T follicular helper cell (primary cell): ENCODE data around the gene ALG2.
"Not testable (repeated sequence)": the region's sequence is repeated elsewhere in the genome, so short reads cannot be mapped to it uniquely, and the experiment has no call there.

Source experiments
- DNase-seq: peaks from one replicate; pipeline ENCODE4 v3.0.0-alpha.2; 2020; ENCODE audit warnings: low read depth

ALG2 gene

DNA sequence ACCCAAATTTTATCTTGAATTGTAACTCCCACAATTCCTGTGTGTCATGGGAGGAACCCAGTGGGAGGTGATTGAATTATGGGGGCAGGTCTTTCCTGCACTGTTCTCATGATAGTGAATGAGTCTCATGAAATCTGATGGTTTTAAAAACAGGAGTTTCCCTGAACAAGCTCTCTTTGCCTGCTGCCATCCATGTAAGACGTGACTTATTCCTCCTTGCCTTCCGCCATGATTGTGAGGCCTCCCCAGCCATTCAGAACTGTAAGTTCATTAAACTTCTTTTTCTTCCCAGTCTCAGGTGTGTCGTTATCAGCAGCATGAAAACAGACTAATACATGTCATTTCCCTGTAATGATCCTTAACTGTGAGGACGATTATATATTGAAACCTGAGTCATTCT, 16.1 kb upstream of the ALG2 start:
- not testable (repeated sequence) for DNase-seq

DNA sequence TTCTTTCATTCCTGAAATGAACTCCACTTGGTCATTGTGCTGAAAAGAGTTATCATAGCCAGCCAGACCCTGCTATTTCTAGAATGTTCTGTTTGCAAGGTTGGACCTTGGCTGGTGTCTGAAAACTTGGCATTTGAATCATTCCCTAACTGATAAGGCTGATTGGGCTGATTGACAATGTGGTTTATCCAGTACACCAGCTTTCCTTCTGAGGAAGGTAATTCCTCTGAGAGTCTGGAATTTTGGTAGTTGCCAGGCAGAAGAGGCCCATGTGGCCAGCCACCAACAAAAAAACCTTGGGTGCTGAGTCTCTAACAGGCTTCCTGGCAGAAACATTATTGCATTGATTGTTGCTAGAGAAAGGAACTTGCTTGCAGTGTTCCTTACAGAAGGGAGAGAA, 15.6 kb upstream of the ALG2 start:
- no peak for DNase-seq

DNA sequence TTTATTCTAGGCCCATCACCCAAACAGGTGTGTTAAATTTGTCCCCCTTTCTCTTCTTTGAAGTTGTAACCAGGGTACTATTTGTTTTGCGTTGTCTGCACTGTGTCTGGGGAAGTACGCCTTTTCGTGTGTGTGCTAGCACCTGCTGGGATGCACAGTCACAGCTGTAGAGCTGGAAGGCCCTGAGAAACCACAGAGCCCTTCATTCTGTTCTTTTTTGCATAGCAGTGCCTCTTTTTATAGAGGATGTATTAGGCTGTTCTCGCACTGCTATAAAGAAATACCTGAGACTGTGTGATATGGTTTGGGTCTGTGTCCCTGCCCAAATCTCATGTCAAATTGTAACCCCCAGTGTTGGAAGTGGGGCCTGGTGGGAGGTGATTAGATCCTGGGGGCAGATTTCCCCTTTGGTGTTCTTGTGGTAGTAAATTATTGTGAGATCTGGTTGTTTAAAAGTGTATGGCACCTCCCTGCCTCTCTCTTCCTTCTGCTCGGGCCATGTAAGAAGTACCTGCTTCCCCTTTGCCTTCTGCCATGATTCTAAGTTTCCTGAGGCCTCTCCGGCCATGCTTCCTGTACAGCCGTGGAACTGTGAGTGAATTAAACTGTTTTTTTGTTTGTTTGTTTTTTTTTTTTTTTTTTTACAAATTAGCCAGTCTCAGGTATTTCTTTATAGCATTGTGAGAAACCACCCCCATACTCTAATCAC, 14.3 kb upstream of the ALG2 start:
- no peak for DNase-seq

DNA sequence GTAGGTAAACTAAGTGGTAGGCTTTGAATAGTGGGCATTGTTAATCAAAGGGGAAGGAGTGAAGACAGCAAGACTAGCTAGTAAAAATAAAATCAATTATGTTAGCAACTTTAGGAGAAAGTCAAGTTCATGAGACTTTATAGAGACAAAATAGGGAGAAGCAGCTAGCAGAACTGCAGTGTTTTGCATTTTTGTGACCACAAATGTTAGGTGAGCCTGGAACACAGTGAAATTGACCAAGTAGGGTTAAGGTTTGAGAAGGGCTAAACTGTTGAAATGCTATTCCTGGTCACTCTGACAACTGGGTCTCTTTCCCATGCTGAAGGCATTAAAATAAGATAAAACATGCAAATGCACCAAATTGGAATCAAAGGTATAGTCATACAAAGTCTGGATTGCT, 13.3 kb upstream of the ALG2 start:
- DNase-seq, result no peak

DNA sequence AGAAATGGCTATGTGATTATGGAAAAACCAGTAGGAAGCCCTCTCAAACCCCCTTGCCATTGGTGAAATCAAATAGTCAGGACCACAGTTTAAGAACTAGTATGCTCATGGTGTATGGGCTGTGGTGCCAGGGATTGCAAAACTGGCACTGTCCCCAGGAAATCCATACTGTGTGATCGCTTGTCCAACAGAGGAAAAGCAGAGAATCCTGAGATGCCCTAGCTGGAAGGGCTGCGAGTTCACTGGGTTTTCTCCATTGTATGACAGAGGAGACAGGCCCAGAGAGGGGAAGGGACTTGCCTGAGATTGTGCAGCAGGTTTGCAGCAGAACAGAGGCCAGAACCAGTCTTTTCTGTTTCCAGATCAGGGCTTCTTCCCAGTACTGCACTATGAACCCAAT, 12.9 kb upstream of the ALG2 start:
- DNase-seq, result no peak

DNA sequence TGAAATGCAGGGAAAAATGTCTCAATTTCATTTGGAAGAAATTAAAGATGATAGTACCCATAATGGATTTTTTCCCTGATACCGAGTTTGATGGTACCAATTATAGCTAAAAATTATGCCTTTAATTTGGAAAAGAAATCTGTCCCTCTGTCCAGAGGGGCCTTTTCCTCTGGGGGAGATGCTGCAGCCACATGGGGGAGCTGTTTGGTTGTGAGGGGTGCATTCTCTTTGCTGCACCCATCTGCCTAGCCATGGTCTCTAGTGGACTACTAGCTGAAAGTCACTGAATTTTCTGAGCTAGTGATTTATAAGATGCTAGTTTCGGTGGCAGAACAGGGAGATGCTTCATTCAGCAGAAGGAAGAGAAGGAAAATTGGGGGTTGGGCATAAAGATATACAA, 10.0 kb upstream of the ALG2 start:
- no peak for DNase-seq

DNA sequence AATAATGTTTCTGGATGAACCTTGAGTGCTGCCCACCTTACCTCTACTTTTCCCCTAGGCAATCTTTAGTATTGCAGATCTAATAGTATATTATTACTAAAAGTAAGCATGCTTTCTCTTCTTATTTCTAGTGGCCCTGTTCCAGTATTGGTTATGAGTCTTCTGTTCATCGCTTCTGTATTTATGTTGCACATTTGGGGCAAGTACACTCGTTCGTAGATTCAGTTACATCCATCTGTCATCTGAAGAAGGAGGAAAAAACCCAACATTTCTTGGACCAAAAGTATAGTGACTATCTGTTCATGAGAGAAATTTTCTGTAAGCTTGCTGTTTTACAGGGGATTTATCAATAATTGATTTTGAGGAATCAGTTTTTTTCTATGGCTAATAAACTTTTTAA, 8.5 kb upstream of the ALG2 start:
- DNase-seq, result no peak

DNA sequence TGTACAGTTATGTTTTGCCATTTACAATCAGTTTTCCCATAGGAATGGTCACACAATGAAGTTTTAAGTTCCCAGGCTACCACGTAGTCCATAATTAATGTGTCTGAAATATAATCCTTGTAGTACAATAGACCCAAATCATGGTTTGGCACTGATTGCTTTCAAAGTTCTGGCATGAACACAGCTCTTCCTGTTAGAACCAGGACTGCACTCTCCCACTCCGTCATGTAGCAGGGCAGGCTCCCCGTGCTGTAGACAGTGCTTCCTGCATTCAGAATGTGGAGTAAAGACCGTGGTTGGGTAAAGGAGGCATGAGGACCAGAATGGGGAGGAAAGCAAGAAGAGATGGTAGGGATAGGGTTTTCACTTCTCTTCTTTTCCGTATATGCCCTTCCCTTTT, 4.3 kb upstream of the ALG2 start:
- DNase-seq, result no peak

DNA sequence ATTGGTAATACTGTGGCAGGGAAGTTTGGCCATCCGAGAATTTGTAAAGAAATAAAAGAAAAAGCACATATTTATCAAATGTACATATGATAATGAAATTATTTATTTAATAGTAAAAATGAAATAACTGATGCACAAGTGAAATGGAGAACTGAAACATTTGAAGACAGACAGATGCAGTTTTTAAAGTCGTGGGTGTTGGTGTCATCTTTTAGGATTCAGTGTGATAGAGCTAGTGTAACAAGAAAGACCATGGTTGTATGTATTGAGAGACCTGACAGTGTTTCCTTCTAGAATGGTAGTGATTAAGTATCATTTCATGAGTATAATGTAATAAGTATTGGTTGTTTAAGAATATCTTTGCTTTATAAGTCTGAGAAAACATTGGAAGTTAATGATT, 2.7 kb upstream of the ALG2 start:
- no peak for DNase-seq

DNA sequence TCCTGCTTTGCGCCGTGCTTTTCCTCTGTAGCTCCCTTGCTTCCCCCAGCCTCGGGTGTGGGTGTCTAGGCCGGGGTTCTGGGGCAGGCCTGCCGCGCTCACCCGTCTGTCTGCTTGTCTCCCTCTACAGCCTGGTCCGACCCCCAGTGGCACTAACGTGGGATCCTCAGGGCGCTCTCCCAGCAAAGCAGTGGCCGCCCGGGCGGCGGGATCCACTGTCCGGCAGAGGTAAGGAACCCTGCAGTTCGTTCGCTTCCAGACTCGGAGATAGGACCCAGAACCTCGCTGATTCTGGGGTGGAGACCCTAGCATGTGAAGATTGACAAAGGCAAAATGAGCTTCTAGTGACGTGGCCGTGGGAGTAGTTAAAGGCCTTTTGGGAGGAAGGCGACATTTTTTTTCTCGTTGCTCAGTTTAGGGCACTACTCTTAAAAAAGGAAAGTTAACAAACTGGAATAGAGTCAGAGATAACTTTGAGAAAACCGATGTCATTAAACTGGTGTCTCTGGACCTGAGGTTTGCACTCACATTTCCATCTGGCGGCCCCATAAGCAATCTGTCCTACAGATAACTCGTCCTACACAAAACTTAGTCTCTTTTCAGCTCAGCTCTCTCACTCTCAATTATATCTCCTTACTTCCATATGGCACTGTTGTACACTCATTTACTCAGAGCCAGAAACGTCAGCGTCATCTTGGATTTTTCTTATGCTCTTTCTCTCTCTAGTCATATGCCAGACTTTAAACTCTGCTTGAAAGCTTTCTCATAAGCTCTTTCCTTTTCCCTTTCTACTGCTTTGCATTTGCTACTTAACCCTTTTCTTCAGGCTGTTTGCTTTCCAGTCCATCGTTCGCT, 901 bp upstream of the ALG2 start:
- no peak for DNase-seq

DNA sequence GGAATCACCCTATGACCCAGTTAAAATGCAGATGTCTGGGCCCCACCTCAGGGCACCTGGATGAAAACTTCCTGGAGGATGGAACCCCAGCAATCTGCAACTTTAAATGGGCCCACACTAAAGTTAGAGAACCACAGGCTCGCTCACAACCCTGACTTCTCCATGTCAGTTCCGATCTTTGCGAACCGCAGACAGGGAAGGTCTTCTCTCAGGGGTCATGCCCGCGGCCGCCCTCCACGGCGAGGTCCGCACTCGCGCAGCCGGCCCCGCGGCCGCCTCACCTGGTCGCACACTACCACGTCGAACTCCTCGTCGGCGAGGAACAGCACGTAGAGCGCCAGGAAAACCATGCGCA, 499 bp downstream of the ALG2 start:
- DNase-seq, result no peak

DNA sequence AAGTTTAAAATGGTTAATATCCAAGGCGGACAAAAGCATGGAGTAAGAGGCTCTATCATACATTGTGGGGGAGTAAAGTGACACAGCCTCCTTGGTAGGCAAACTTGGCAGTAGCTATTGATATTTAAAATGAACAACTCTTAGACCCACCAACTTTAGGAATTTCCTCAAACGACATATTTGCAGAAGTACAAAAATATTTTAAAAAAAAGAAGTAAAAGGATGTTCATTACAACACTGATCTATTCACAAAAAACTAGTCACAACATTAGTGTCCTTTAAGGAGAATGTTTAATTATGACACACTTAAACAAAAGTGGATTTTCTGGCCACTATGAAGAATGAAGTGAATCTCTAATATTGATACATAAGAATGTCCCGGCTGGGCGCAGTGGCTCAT, 1.7 kb downstream of the ALG2 start:
- no peak for DNase-seq

DNA sequence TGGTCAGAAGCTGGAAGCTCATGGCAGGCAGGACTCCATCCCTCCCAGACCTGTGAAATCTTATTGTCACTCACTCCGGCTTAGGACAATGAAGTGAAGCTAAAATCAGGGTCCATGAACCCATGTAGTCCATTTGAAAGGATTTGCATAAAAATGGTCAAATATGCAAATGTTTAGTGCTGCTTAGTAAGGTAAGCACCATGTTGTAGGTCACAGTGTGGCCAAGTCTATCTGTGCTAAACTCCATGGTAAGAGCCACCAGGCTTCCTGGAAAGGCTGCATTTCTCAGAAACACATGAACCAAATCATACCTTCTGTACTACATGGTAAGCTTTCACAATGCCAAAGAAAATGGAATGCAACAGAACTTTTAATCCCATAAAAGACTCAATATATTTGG, 5.7 kb downstream of the ALG2 start:
- DNase-seq, result no peak

DNA sequence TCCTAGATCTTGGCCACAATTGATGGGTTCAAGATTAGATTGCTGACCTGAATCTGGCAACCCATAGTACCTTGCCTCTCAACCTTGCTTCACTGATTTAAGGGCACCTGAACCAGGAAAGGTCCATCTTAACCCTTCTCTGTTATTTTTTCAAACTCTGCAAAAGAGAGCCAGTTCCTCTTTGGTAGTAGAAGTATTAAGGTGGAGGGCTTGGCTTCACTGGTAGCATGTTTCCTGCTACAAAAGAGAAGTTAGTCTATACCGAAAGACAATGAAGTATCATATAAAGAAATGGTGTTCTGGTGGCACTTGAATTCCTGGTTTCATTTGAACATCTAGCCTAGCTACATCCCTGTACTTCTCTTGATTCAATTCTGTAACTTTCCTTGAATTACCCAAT, 8.5 kb downstream of the ALG2 start:
- no peak for DNase-seq

DNA sequence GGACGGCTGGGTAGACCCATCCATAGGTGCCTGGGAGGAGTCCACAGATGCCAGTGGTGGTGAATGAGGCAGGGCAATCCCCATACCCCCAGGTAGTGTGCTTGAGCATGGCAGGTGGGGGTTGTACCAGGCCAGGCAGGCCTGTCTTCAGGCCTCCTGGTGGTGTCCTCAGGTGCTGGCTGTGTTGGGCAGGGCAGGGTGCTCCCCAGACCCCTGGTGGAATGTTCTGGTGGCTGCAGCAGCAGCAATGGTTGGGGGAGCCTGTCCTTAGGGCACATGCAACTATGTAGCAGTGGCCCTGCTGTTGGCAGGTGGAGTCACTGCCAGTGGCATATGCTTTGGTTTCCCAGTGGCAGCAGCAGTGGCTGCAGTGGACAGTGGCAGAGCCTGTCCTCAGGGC, 10.0 kb downstream of the ALG2 start:
- DNase-seq, result no peak

DNA sequence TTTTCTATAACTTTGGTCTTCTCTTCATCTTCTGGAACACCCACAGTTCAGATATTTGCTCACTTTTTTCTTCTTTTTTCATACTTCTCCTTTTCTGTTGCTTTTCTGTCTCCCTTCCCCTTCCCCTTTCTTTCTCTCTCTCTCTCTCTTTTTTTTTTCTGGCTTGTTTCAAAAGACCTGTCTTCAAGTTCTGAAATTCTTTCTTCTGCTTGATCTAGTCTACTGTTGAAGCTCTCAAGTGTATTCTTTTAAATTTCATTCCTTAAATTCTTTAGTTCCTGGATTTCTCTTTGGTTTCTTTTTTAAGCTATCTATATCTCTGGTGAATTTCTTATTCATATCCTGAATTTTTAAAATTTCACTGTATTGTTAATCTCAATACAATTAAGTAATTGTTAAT, 11.2 kb downstream of the ALG2 start:
- DNase-seq, result no peak

DNA sequence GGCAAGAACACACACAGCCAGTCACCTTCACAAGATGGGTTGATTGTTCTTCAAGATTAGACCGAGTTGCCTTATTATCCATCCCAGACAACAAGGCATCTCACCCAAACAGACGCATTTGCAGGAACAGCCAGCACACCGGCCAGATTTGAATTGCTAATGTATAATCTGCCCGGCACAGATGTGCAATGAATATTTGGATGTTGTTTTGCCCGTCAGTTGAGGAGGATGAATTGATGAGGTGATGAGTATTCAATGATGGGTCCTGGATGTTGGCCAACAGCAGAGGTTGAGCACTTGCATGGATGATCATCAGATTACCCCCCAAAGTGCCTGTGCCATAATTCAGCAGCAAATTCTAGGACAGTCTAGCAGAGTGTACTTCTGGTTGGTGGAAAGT, 20.1 kb downstream of the ALG2 start:
- DNase-seq, result no peak

DNA sequence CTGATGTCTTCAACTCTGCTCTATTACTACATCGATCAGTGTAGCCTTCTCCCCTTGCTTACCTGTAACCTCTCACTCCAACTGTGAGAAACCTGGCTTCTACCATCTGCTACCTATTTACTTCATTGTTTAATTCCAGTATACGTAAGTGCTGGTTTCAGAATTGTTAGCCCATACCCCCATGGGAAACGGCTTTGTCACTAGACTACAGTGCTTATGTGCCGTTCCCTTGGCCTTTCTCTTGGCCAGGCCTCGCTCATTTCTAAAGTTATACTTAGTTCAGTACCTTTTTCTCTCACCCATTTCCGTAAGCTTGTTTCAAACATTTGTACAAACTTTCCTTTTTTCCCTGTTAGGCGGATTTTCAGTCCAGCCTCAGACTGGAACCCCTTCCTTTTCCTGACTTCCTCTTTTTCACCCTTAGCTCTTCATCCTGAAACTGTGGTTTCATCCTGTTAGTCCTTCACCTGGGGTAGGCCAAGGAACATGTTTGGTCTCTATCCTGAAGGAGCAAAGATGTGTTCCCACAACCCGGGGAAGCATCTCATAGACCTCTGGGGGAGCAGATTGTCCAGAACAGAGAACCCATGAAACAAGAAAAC, 21.7 kb downstream of the ALG2 start:
- no peak for DNase-seq

DNA sequence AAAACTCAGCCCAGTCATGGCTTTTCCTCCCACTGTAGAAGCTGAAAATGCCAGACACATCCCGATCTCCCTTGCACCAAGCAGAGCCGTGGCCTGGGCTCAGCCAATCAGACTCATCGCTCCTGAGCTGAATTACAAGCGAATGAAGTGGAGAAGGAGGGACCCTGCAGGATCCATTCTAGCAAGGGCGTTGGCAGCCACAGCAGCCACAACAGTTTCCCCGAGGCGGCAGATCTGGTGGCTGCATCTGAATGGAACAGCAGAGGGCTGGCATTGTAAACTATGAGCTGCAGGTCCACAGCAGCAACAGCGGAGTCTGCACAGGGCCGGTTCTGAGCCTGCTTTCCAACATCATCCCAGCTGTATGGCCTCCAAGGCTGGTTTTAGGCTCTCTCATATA, 23.8 kb downstream of the ALG2 start:
- DNase-seq, result no peak

DNA sequence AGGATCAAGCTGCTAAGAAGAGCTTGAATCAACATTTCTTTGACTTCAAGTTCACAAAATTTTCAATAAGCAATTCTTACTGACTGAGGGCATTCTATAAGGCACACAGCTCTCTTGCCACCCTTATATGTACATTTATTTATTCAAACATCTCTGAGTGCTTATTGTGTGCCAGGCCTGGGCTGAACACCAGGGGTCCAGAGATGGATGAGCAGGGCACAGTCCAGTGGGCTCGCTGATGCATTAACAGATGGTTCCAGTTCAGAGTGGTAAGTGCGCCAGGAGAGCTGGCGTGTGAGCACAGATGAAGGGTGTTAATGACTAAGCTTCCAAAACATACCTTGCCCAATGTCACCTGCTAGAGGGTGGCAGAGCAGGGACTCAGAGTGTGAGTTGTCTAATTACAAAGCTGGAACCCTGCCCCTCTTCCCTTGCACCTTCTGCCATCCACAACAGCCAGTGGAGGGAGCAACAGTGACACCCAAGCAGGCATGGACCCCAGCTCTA, 24.6 kb downstream of the ALG2 start:
- no peak for DNase-seq

DNA sequence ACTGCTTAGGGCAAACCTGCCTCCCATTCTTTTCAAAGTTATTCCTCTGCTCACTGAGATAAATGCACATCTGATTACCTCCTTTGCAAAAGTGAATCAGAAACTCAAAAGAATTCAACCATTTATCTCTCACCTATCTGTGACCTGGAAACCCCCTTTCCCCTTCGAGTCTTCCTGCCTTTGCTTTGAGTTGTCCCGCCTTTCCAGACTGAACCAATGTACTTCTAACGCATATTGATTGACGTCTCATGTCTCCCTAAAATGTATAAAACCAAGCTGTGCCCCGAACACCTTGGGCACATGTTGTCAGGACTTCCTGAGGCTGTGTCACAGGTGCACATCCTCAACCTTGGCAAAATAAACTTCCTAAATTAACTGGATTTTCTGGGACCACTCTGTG, 25.3 kb downstream of the ALG2 start:
- not testable (repeated sequence) for DNase-seq

DNA sequence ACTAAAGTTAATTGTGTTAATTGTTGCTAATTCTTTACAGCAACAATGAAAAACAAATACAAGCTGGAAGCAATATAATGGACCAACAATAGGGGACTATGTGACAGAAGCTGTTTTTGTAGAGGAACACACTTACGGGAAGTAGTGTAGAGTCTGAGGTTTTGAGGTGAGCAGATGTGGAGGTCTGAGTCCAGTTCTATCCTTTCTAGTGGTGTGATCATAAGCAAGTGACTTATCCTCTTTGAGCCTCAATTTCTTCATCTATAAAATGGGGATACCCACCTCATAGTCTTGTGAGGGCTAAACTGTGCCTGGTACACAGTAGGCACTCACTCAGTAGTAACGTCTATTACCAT, 28.3 kb downstream of the ALG2 start:
- DNase-seq, result no peak

DNA sequence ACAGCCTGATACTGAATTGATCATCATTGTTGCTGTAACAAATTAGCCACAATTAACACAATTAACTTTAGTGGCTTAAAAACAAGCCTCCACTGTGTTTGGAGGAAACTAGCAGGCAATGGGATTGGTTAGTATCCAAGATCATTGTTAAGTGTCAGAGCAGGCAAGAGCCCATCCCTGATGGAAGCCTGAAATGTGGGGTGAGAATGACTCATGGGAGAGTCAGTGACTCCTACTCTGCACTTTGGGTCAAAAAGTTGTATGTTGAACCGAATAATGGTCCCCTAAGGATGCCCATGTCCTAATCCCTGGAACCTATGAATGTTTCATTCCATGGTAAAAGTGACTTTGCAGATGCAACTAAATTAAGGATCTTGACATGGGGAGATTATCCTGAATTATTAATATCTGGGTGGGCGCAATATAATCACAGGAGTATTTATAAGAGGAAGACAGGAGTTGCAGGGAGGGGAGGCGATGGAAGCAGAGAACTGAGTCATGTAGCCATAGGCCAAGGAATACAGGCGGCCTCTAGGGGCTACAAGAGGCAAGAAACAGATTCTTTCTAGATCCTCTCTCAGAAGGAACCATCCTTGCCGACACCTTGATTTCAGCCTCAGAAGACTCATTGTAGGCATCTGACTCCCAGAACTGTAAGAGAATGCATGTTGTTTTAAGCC, 28.8 kb downstream of the ALG2 start:
- DNase-seq, result no peak
